ENCODE results near the gene HEATR5B. TPM values are rescaled to one million over a fixed set of nuclear protein-coding genes. Genes with fewer than 3 reads are reported as not detected.

The HEATR5B gene
- total RNA-seq, 2 donors from 2014 or later: 20.6 to 21.2 TPM

DNA sequence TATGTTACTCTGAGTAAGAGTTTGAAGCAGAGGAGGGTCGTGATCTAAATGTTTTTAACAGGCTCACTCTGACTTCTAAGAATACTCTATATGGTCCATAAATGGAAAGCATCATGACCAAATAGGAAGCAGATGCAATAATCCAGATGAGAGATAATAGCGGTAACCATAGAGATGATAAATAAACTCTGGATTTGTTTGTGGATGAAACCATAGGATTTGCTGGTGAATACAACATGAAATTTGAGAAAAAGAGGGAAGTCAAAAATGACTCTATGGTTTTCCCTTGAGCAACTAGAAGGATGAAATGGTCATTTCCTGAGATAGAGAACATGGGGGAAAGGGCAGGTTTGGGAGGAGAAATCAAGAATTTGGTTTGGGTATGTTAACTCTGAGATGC, 3.9 kb downstream of the HEATR5B start:
- ATAC-seq: no peak
- DNase-seq: no peak
- intact Hi-C loops (cut with DNase I, micrococcal nuclease): no loop called here

DNA sequence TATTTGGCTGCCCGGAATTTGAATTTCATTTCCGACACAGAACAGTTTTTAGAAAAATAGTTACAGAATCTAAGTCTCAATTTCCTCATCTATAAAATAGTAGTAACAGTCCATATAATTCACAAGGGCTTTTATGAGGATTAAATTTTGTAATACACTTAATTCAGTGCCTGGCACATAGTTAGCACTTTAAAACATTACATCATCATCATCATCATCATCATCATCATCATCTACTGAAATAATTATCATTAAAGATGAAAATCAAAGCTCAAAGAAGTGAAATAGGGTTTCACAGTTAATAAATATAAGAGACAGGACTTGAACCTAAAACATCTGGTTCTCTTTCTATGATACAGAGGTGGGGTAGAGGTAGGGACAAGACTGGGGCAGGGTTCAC, 13.2 kb downstream of the HEATR5B start:
- intact Hi-C loops (cut with DNase I, micrococcal nuclease): no loop called here
- ATAC-seq: no peak
- DNase-seq: no peak

DNA sequence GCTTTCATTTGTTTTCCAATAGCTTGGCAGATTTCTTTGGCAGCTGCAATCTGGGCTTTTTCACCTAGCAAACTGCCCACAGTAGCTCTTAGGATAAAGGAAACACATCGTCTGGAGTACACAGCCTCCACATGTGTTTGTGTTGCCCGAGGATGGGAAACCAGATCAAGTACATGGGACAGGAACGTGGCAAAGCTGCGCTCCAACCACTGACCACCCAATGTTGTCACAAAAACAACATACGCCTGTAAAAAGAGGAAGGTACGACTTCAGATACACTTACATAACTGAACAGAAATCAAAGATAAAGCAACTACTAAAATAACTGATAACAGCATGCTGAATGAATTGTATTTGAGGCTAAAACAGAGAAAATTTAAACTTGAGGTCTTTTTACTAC, 15.5 kb downstream of the HEATR5B start:
- intact Hi-C loops (cut with DNase I, micrococcal nuclease): no loop called here
- DNase-seq (no peak), ATAC-seq (no peak)

DNA sequence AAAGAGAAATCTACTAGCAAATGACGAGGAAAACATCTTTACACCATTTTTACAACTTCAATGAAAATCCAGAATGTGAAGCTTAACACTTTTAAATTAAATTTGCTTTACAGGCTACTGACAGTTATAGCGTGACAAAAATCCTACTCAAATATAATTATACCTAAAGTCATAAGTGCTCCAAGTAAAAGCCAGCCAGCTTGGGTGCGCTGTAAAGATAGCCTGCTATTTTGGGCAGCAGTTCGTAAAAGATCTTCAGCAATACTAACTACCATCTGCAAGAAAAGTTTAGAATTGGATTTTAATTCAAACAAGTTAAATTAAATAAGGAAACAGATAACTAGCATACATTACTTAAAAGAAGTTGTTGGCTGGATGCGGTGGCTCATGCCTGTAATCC, 22.4 kb downstream of the HEATR5B start:
- intact Hi-C loops (cut with DNase I, micrococcal nuclease): no loop called here
- no peak for ATAC-seq
- no peak for DNase-seq

DNA sequence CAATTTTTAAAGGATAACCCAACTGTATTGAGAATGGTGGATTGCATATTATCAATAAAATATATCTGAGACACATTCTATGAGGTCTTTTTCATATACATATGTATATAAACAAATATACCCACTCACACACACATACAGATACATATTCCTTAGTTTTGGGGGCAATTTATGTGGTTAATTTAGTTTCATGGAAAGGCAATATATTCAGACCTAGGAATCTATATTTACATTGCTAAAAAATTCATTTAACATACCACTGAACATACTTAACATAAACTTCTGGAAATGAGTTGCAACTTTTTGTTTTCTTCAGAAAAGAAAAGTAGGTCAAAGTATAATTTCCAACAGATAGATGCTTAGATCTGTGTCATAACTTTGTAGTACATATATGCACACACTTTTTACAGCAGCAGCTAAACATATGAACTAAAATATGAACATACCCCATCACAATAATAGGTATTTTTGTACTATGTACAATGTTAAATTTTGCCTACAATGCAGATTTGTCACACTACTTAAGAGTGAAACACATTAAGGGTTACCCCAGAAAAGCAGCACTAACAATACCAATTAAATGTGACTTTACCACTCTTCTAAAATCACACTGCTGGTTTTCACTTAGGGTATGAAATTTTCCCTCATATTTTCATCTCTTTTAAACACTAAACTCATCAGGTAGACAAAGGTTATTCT, 23.0 kb downstream of the HEATR5B start:
- DNase-seq (no peak), ATAC-seq (no peak)
- intact Hi-C loops (cut with DNase I, micrococcal nuclease): no loop called here

DNA sequence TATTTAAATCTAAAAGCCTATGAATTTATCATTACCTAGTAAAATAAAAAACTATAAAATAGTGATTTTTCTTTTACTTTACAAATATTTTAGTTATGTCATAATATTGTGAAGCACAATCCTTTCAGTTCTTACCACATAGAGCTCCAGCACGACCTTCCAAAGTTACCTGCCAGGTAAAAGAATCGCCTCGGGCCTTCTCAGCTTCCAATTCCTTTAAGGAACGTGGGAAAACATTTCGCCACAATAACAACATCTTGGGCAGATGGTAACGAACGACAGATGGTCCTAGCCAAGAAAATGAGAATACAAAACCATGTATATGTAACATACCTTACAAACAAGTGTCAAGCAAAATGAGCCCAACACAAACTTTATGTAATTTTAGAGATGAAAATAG, 23.7 kb downstream of the HEATR5B start:
- intact Hi-C loops (cut with DNase I, micrococcal nuclease): no loop called here
- DNase-seq: no peak
- ATAC-seq: no peak

DNA sequence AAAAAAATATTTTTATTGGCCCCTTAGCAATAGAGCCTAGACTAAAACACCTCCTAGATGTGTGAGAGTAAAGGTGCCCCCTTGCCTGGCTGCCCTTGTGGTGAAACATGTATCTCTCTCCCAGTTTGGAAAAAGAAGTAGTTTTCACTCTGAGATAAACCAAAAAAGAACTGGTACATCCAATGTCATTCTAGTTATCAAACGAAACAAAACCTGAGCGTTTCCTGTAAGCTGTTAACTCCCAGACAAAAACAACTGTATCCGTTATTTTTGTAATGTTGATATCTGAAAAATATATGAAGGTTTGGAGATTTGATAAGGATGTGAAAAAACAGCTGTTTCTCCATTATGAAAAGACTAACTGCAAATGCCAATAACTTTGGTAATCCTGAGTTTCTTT, 24.3 kb downstream of the HEATR5B start:
- intact Hi-C loops (cut with DNase I, micrococcal nuclease): loop anchor here in 1 of 2 donors (10.0 kb wide), 1 partner anchor 55 kb away; no protein-coding TSS in a partner anchor
- no peak for ATAC-seq
- no peak for DNase-seq

DNA sequence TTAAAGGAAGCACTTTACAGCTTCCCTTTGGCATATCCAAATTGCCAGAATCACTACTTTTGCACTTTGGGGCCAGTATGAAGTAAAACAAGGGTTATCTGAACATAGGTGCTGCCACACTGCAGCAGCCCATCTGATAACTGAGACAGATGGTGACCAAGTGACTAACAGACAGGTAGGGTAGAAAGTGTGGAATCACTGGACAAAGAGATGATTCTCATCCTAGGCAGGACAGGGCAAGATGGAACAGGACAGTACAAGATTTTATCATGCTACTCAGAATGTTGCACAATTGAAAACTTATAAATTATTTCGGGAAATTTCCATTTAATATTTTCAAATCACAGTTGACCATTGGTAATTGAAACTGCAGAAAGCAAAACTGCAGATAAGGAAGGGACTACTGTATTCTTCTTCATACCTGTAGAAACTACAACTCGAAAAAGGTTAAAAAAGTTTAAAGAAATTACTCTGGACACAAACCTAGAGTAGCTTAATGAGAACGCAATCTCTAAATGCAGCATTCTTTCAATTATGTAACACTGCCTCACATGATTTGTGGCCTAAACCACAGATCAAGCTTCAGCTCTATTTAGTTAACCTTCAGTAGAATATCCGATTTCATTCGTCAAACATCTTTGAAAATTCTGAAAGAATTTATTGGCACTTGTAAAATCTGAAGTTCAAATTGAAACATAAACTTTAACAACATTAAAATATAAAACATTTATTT, 31.4 kb downstream of the HEATR5B start:
- ATAC-seq (no peak), DNase-seq (no peak)
- intact Hi-C loops (cut with DNase I, micrococcal nuclease): loop anchor here in 1 of 2 donors (10.0 kb wide), 1 partner anchor 48 kb away; no protein-coding TSS in a partner anchor

DNA sequence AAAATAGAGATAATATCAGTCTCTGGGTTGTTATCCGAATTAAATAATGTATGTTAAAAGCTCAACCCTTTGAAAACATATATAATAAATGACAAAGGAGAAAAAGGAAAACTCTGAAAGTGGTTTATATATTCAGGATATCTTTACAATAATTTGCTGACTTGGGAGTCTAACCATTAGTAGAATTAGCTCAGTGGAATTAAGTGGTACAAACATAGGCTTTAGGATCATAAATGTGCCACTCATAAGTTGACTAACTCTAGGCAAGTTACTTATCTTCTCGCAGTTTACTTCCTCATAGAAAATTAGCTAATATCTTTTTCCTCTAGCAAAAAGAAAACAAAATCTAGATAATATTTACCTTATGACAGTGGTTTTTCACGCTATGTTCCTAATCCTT, 44.6 kb downstream of the HEATR5B start:
- DNase-seq (no peak), ATAC-seq (no peak)

DNA sequence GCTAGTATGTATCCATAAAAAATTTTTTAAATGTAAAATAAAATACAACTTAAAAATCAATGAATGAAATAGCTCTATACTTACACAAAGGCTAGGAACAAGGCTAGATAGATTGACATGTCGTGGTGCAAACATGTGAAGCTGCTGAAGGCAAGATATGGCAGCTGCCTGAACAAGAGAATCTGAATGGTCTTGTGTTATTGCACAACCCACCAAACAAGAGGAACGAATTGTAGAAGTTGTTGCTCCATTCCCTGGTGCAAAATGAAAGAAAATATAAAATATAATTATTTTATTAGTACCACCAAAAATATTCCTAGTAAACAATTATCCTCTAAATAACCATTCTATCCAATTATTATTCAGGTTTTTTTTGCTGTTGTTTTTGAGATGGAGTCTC, 46.4 kb downstream of the HEATR5B start:
- DNase-seq (no peak), ATAC-seq (no peak)
- intact Hi-C loops (cut with DNase I, micrococcal nuclease): no loop called here

More for the DNA sequence above, 44.6 kb downstream of the HEATR5B start:
- intact Hi-C loops (cut with DNase I, micrococcal nuclease): no loop called here

DNA sequence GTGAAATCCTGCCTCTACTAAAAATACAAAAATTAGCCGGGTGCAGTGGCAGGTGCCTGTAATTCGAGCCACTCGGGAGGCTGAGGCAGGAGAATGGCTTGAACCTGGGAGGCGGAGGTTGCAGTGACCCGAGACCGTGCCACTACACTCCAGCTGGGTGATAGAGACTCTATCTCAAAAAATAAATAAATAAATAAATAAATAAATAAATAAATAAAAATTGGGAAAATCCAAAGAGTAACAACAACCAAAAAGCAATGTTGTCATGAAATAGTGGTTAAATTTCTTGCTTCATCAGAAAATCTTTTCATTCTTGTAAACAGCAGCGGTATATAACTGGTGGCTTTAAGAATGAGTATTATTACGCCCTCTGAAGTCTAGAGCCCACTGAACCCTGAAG, 54.4 kb downstream of the HEATR5B start:
- DNase-seq: no peak
- ATAC-seq: no peak
- intact Hi-C loops (cut with DNase I, micrococcal nuclease): no loop called here

DNA sequence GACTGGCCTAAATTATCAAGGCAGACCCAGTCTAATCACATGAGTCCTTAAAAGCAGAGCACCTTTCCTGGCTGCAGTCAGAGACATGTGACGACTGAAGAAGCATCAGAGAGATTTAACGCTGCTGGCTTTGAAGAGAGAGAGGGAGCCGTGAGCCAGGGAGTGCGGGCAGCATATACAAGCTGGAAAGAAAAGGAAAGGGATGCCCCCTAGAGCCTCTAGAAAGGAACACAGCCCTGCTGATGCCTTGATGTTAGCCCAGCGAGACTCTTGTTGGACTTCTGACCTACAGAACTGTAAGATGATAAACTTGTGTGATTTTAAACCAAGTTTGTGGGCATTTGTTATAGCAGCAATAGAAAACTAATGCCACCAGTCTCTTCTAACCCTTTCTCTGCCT, 58.1 kb downstream of the HEATR5B start:
- intact Hi-C loops (cut with DNase I, micrococcal nuclease): no loop called here
- DNase-seq: no peak

DNA sequence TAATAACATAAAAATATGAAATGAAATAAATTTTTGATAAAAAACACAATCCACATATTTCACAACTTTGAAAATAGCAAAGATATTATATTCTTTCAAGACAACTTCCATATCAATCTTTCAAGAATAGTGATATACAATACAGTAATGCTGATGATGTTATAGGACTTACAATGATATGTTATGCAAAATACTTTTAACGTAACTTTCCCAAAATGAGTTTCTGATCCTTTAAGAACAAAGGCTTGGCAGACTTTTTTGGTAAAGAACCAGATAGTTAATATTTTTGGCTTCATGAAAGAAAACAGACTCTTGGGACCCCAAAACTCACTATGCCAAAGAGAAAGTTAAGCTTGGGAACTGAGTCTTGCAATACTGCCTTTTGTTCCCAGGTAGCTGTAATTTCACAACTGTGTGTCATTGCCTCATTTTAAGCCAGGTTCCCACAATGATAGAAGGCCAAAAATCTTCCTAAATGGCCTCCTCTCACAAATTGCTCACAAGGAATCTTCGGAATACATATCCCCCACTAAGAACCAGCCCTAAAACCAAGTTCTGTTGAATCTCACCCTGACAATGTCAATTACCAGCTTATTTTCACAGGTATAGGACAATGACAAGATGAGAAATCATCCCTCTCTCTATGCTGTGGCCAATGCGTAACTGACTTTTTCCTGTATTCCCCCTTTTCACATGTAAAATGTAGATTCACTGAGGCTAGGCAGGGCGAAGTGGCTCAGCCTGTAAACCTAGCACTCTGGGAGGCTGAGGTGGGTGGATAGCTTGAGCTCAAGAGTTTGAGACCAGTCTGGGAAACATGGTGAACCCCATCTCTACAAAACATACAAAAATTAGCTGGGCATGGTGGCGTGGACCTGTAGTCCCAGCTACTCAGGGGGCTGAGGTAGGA, 63.0 kb downstream of the HEATR5B start:
- intact Hi-C loops (cut with DNase I, micrococcal nuclease): no loop called here
- no peak for DNase-seq
- no peak for ATAC-seq

More for the DNA sequence above, 58.1 kb downstream of the HEATR5B start:
- ATAC-seq: peak; percentile 50

DNA sequence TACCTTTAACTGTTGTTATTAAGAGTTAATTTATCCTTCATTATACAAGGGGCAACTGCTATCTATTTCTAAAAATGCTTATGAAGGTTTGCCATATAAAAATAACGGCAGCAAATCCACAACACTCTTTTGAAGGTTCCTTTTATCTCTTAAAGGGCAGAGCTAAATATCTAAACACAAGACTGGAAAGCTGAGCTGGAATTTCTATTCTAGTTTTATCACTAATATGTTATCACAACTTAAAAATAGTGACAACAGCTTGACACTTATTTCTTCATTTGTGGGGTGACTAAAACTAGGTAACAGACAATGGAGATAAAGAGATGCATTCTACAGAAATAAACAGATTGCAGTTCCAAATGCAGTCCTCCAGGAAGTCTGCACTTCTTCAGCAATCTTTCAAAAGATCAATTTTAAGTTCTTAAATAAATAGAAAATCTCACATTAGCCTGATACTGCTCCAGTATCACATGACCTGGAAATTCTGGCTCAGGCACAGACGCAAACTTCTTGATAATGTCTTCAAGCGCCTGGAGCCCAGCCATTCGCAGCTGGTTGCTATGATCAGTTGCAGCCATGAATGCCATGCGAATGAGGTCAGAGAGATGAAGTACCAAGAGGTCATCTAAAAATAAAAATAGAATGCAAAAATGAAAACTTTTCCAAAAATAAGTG, 63.8 kb downstream of the HEATR5B start:
- ATAC-seq (no peak), DNase-seq (peak in 1 of 2 donors; percentile 23)
- intact Hi-C loops (cut with DNase I, micrococcal nuclease): no loop called here

DNA sequence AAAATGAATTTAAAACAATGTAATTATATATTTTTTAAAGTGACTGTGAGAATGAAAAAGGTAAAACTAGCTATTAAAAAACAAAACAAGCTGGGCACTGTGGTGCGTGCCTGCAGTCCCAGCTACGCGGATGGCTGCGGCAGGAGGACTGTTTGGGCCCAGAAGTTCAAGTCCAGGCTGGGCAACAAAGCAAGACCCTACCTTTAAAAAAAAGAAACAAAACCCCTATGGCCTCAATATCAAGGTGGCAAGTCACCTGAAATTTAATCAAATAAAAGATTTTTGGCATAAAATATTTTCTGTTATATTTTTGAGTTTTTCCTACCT, 70.9 kb downstream of the HEATR5B start:
- no peak for DNase-seq
- intact Hi-C loops (cut with DNase I, micrococcal nuclease): no loop called here
- no peak for ATAC-seq

DNA sequence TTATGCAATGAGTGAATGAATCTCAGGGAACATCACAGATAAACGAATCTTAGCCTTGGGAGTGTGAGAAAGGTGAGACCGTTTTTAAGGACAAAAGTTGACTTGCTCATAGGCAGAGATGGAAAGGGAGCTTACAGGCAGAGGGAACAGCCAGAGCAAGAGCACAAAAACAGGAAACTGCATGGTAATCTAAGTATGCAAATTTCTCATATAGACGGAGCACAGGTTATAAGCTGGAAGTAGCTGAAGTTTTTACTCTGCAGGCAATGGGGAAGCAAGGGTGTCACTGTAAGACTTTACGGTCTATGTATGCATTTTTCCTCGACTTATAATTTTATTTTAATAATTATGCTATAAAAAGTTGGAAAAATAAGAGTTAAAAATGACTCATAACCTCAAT, 73.0 kb downstream of the HEATR5B start:
- intact Hi-C loops (cut with DNase I, micrococcal nuclease): no loop called here
- no peak for ATAC-seq
- DNase-seq: no peak

DNA sequence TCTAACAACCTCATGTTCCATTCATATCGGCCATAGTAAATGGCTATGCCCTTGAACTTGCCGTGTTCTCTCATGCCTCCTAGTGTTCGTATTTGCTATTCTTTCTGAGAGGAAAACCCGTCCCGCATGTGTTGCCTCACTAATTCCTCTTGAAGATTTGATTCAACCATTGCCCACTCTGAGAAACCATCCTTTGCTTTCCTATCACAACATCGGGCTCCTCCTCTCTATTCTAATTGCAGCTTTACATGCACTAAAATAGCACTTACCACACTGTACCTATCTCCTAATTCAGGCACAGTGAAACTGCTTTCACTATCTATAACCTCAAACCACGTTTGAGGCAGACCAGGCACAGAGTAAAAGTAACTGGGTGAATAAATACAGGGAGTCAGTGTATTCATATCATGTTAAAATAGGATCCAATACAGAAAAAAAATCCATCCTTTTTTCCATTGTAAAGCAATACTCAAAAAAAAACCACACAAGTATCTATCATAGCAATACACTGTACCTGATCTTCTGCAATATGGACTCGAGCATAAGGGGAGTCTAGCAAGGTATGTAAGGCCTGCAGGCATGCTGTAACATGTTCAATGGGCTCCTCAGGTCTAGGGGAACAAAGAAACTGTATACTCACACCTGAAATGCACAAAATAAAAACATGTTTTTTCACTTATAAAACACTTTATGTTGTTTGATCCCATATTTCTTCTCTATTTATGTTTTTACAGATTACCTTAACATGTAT, 78.9 kb downstream of the HEATR5B start:
- ATAC-seq (peak; percentile 76), DNase-seq (peak in 1 of 2 donors; percentile 23)
- intact Hi-C loops (cut with DNase I, micrococcal nuclease): loop anchor here in 1 of 2 donors (5.0 to 10.0 kb wide), 2 partner anchors 50 to 223 kb away; no protein-coding TSS in a partner anchor

DNA sequence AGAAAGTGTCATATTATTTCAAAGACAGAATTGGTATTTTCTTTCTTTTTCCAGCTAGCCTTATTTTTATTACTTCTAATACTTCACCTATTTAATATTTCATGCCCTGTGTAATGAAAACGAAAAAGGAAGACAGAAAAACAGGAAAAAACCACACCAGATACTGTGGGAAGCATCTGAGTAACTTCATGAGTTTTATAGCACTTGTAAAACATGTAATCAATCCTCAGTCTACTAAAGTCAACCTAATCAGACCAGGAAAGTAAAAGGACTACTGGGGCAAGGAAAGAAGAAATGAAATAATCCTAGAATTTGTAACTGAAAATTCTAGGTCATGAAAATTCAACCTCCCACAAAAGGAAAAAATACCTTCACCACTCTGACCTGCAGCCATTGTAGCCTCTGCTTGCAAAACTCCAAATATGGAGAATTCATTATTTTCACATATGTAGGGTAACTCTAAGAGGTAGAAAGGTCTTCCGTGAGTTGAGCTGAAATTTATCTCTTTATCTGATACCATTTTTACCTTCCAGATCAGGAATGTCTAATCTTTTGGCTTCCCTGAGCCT, 83.1 kb downstream of the HEATR5B start:
- no peak for DNase-seq
- intact Hi-C loops (cut with DNase I, micrococcal nuclease): loop anchor here in 1 of 2 donors (10.0 kb wide), 1 partner anchor 54 kb away; no protein-coding TSS in a partner anchor
- peak; percentile 85 for ATAC-seq
